Activated CD4-positive, alpha-beta memory T cell treated with anti-CD3 and anti-CD28 coated beads for 36 hours (primary cell): ENCODE results near the gene USP35. TPM values are rescaled to one million over a fixed set of nuclear protein-coding genes. Genes with fewer than 3 reads are reported as not detected.

Experiments used
- CTCF ChIA-PET: fragments of 350-600 bp; sonication (Branson Sonifier 250); formaldehyde crosslinking; loops from one replicate; lab custom pipeline; 2021; ENCODE audit warnings: antibody characterized with exemption, inconsistent platforms; lab: Charles Lee
- POLR2A ChIA-PET: fragments of 350-600 bp; sonication (Branson Sonifier 250); formaldehyde crosslinking; loops from one replicate; lab custom pipeline; 2021; ENCODE audit warnings: antibody characterized with exemption; lab: Charles Lee
- DNase-seq: peaks from one replicate; pipeline ENCODE4 v3.0.0-alpha.2; 2020
- H3K27ac Mint-ChIP-seq: one replicate; pipeline ENCODE4 v1.8.0; 2021; ENCODE audit warnings: mixed read lengths
- H3K27me3 Mint-ChIP-seq: one replicate; pipeline ENCODE4 v1.8.0; 2021; ENCODE audit warnings: mixed read lengths
- H3K36me3 Mint-ChIP-seq: one replicate; pipeline ENCODE4 v1.8.0; 2021; ENCODE audit warnings: mixed read lengths
- H3K4me1 Mint-ChIP-seq: one replicate; pipeline ENCODE4 v1.8.0; 2021; ENCODE audit warnings: low read depth, mixed read lengths
- H3K4me3 Mint-ChIP-seq: one replicate; pipeline ENCODE4 v1.8.0; 2021; ENCODE audit warnings: mild to moderate bottlenecking, mixed read lengths
- H3K9me3 Mint-ChIP-seq: one replicate; pipeline ENCODE4 v1.8.0; 2021; ENCODE audit warnings: mixed read lengths
- intact Hi-C: fragments of 100-400 bp; cut with micrococcal nuclease; formaldehyde crosslinking; loops from one replicate; pipeline ENCODE4 v1.15.1; 2023
- total RNA-seq, 2 experiments: library from RNA; stranded (reverse); gene quantifications; one replicate each; pipeline ENCODE4 v1.2.3, GENCODE V29; 2021

The USP35 gene
- total RNA-seq, 2 experiments from 2014 or later, result 9.3 to 9.6 TPM

DNA sequence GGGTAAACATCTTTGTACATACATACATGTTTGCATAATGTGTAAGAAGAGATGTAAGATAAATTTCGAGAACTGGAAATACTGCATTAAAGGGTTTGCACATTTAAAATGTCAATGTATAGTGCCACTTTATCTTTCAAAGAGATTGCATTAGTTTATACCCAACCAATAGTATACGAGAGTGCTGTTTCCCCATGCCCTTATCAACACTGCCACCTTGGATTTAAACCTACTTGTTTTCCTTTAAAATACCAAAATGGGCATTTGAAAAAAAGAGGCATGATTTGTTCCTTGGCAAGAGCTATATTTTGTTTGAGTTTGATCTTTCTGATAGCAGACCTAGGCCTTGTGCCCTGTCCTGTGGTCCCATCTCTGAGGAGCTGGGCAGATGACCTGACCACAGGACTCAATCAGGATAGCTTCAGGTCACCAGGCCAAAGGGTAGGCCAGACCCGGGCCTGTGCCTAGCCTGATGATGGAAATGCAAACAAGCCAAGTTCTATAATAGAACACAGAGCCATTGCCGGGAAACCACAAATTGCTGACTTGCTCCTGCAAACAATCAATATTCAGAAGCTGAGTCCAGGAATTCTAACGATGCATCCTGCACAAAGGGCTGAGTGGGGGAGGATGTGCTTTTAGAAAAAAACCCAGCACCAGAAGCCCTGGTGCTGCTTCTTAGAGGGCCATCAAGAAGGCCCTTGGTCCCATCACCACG lies 32.4 kb upstream of the USP35 start:
- no peak overlapping the region for H3K27ac Mint-ChIP-seq
- no peak overlapping the region for H3K4me3 Mint-ChIP-seq
- POLR2A ChIA-PET, result no interaction called here
- H3K27me3 Mint-ChIP-seq, result no peaks in the 10 kb centered on the region
- no peaks in the 10 kb centered on the region for H3K36me3 Mint-ChIP-seq
- no peaks in the 10 kb centered on the region for H3K9me3 Mint-ChIP-seq
- intact Hi-C loops, result no loop called here
- no peaks in the 10 kb centered on the region for H3K4me1 Mint-ChIP-seq
- CTCF ChIA-PET, result no interaction called here
- DNase-seq, result no peak

DNA sequence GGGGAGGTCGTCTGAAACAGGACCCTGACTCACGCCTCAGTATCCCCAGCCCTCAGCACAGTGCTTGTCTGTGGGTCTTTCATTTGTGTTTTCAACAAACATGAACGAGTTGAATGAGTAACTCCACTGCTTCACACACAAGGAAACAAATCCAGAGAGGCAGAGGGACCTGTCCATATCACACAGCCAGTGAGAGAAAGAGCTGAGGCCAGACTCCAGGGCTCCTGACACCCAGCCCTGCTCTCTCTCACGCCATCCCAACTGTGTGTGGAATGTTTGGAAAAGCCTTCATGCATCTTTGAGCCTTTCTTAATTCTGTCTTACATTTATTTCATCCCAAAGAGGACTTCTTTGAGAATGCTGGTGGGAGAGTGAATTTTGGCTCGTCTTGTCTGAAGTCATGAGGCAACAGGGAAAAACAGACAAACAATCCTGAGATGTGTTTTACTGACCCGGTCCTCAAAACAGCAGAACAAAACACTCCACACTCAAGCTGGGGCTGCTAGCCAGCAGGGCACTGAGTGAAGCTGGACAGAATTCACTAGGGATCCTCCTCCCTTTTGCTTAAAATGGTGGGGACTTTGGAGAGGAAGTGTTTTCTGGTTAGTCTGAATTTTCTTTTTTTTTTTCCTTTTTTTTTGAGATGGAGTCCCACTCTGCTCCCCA lies 29.6 kb upstream of the USP35 start:
- POLR2A ChIA-PET, result no interaction called here
- DNase-seq, result no peak
- intact Hi-C loops, result no loop called here
- Mint-ChIP-seq H3K27ac (no peak overlapping the region), H3K4me3 (no peak overlapping the region), H3K4me1 (no peaks in the 10 kb centered on the region), H3K9me3 (no peaks in the 10 kb centered on the region), H3K36me3 (no peaks in the 10 kb centered on the region), H3K27me3 (no peaks in the 10 kb centered on the region)
- CTCF ChIA-PET, result no interaction called here

DNA sequence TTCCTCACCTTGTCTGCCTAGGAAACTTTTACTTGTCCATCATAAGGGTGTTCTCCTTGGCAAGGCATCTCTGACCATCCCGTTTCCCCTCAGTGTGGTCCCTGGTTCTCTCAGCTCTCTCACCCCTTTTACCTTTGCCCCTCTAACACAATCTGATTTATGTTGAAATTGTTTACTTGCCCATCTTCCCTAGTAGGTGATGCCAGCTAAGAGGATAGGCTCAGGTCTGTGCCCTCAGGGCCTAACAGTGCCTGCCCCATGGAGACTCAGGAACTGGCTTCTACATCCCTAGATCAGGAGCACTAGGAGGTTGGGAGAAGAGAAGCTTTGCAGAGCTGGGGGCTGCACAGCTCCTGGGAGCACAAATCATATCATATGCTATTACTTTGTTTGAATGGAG lies 28.2 kb upstream of the USP35 start:
- H3K27me3 Mint-ChIP-seq, result no peaks in the 10 kb centered on the region
- POLR2A ChIA-PET, result no interaction called here
- H3K4me3 Mint-ChIP-seq, result no peak overlapping the region
- H3K27ac Mint-ChIP-seq, result no peak overlapping the region
- intact Hi-C loops, result no loop called here
- no peaks in the 10 kb centered on the region for H3K4me1 Mint-ChIP-seq
- DNase-seq, result no peak
- no peaks in the 10 kb centered on the region for H3K36me3 Mint-ChIP-seq
- no peaks in the 10 kb centered on the region for H3K9me3 Mint-ChIP-seq
- CTCF ChIA-PET, result no interaction called here

DNA sequence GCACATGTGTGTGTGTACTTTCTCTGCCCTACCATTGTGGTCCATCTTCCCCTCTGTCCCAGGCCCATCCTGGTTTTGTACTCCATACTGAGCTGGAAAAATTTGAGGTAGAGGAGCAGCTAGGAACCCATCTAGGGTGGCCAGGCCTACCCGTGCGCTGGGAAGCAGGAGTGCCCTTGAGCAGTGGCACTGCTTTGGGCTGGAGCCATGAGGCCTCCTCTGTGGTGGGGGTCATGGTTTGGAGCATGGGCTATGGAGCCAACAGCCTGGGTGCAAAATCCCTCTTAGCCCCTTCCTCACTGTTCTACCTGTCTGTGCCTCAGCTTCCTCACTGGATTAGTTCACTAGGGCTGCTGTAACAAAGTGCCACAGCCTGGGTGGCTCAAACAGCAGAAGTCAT lies 27.4 kb upstream of the USP35 start:
- no peaks in the 10 kb centered on the region for H3K4me1 Mint-ChIP-seq
- CTCF ChIA-PET, result no interaction called here
- H3K4me3 Mint-ChIP-seq, result no peak overlapping the region
- no peaks in the 10 kb centered on the region for H3K9me3 Mint-ChIP-seq
- POLR2A ChIA-PET, result no interaction called here
- DNase-seq, result no peak
- H3K36me3 Mint-ChIP-seq, result no peaks in the 10 kb centered on the region
- intact Hi-C loops, result no loop called here
- H3K27me3 Mint-ChIP-seq, result no peaks in the 10 kb centered on the region
- no peak overlapping the region for H3K27ac Mint-ChIP-seq

DNA sequence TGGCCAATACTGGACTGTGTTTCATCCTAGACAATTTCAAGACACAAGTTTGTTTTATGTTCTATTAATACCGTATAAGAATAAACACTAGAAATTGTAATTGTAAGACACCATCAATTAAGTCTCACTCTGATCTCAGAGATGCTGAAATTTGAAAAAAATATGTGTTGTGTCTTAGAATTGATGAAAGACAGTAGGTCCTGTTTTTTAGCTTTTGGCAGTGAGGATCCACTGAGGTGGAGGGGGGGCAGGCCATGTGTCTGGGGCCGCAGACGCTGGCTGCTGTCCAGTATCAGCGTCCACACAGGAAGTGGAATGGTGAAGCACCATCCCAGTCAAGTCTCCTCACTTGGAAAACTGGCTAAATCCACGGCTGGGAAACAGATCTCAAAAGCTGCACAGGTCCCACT lies 26.8 kb upstream of the USP35 start:
- Mint-ChIP-seq H3K4me1 (no peaks in the 10 kb centered on the region), H3K9me3 (no peaks in the 10 kb centered on the region), H3K27me3 (no peaks in the 10 kb centered on the region), H3K27ac (no peak overlapping the region), H3K36me3 (no peaks in the 10 kb centered on the region), H3K4me3 (no peak overlapping the region)
- POLR2A ChIA-PET, result no interaction called here
- CTCF ChIA-PET, result no interaction called here
- no peak for DNase-seq
- intact Hi-C loops, result no loop called here

DNA sequence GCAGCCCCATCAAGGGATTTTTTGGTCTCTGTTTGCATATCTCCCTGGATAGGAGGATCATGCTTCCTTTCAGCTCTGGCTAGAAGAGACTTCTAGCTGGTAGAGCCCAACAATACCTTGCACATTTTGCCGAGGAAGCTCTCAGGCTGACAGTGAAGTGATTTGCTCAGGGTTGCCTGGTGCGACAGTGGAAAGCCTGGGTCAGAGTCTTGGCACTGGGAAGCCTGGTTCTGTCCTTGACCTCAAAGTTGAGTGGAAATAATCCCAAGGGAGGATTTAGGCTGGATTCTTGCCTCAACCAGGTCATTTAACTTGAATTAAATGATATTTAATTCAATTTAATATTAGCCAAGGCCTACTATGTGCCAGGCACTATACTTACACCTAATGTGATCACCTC lies 24.9 kb upstream of the USP35 start:
- ChIA-PET CTCF (no interaction called here), POLR2A (no interaction called here)
- Mint-ChIP-seq H3K27me3 (no peaks in the 10 kb centered on the region), H3K9me3 (no peaks in the 10 kb centered on the region), H3K36me3 (no peaks in the 10 kb centered on the region), H3K27ac (no peak overlapping the region), H3K4me3 (no peak overlapping the region), H3K4me1 (no peaks in the 10 kb centered on the region)
- intact Hi-C loops, result no loop called here
- DNase-seq, result no peak

DNA sequence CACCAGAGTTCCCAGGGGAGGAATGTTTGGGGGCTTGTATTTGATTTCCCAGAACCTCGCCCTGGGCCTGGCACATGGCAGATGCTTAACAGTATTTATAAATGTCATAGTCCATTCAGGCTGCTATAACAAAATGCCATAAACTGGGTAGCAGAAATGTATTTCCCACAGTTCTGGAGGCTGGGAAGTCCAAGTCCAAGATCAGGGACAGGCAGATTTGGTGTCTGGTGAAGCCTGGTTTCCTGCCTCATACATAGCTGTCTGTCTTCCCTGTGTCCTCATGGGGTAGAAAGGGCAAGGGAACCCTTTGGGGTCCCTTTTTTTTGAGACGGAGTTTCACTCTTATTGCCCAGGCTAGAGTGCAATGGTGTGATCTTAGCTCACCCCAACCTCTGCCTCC lies 24.2 kb upstream of the USP35 start:
- ChIA-PET CTCF (no interaction called here), POLR2A (no interaction called here)
- intact Hi-C loops, result no loop called here
- no peak for DNase-seq
- Mint-ChIP-seq H3K36me3 (no peaks in the 10 kb centered on the region), H3K4me3 (no peak overlapping the region), H3K27me3 (no peaks in the 10 kb centered on the region), H3K4me1 (no peaks in the 10 kb centered on the region), H3K9me3 (no peaks in the 10 kb centered on the region), H3K27ac (no peak overlapping the region)

DNA sequence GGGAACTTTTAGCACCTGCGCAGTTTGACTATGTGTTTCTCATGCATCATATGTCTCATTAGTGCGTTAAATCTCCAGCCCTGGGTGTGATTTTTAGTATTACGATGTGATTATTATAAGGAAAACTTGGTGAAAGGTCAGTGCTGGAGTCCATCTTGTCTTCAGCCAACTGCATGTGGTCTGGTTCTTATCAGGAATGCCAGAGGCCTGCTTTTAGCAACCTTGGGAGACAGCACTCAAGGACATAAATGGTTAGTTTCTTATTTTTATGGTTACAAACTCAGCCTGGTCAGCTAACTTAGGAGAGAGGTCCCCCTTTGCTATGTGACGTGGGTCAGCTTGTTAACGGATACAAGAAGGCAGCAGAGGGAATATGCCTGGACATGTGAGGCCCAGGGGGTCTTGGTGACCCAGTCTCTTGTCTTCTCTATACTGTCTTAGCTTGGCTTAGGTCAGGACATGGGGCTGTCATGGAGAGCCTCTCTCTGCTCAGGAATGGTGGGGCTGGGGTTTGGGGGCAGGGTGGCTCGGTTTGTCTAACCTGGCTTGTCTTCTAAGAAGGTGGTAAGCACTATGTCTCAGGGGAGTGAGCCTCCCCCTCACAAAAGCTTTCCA lies 21.8 kb upstream of the USP35 start:
- CTCF ChIA-PET, result no interaction called here
- POLR2A ChIA-PET, result no interaction called here
- intact Hi-C loops, result no loop called here
- no peak for DNase-seq
- Mint-ChIP-seq H3K4me1 (no peaks in the 10 kb centered on the region), H3K4me3 (no peak overlapping the region), H3K27me3 (no peaks in the 10 kb centered on the region), H3K36me3 (no peaks in the 10 kb centered on the region), H3K27ac (no peak overlapping the region), H3K9me3 (no peaks in the 10 kb centered on the region)

DNA sequence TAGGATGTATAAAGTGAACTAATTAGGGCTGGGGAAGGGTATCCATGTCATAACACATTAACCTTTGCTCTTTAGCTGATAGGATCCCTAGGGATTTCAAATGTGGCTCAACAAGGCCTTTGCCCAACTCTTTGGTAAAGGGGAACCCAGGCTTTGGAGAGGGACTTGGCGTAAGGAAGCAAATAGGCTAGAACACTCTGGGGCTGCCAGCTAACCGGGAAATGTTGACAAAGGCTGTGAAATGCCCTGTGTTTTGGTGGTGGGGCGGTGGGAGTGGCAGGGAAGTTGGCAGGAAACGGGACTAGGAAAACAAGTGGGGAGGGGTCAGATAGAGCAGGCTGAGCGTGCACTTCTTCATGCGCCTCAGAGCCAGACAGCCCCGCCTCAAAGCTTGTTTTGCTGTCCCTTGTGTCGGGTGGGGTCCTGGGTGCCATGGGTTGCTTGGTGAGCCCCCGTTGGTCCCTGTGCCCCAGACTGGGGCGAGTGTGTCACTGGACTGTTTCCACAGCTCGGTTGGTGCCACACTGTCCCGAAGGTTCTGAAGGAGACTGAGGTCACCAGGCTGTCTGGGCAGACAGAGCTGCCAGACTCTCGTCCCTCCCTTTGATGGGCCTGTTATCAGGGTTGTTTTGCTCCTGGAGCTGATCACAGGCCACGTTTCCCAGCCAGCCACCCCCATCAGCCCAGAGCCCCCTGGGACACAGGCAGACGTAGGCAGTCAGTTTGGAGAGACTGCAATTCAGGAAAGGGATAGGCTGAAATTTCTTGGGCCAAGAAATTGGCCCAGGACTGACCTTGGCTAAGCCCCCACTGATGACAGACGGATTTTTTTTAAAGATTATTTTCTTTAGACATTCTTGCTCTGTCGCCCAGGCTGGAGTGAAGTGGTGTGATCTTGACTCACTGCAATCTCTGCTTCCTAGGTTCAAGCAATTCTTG lies 19.9 kb upstream of the USP35 start:
- Mint-ChIP-seq H3K4me1 (no peaks in the 10 kb centered on the region), H3K9me3 (no peaks in the 10 kb centered on the region), H3K4me3 (no peak overlapping the region), H3K27me3 (no peaks in the 10 kb centered on the region), H3K27ac (no peak overlapping the region), H3K36me3 (peaks cover 6% of the 10 kb centered on the region)
- intact Hi-C loops, result no loop called here
- ChIA-PET CTCF (no interaction called here), POLR2A (no interaction called here)
- DNase-seq, result no peak

DNA sequence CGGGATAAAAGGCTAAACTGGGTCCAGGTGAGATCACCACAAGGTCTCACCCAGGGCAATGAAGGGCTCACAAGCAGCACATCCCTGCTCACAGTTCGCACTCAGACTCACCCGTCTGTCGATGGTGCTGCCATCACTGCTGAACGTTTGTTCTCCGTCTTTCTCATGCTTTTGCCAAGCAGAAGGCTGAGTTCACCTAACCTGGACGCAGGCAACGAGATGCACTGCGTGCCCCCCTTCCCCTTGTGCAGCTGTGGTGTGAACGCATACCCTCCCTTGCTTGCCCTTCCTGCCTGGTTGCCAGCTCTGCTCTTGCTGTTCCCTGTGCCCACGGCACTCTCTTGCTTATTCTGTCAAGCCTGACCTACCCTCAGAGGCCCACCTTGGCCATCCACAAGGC lies 18.3 kb upstream of the USP35 start:
- Mint-ChIP-seq H3K4me3 (no peak overlapping the region), H3K27ac (no peak overlapping the region), H3K27me3 (no peaks in the 10 kb centered on the region), H3K4me1 (no peaks in the 10 kb centered on the region), H3K9me3 (no peaks in the 10 kb centered on the region), H3K36me3 (peaks cover 10% of the 10 kb centered on the region)
- intact Hi-C loops, result no loop called here
- CTCF ChIA-PET, result no interaction called here
- DNase-seq, result no peak
- POLR2A ChIA-PET, result no interaction called here

DNA sequence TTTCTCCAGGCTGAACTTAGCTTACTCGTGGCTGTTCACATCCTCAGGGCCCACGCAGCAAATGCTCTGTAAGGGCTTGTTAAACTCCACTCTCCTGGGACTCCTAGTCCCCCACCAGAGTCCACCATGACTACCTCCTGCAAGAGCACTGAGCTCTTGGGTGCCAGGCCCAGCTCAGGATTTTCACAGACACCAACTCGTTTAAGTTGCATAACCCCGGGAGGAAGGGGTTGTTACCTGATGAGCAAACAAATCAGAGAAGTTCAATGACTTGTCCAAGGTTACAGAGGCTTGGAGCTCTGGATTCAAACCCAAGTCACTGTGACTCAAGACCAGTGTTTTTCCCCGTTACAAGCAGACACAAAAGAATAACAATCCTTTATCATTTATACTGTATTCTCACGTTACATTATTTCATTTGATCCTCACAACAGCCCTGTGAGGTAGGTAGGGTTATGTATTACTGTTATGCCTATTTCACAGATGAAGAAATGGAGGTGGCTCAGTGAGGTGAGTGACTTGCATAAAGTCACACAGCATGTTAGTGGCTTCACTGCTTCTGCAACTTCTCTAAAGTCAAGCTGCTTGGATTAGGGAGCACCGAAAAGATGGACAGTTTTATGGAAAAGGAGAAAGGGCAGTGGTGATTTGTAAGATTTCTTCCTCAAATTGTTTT lies 17.7 kb upstream of the USP35 start:
- POLR2A ChIA-PET, result no interaction called here
- CTCF ChIA-PET, result no interaction called here
- Mint-ChIP-seq H3K9me3 (peaks cover under 1% of the 10 kb centered on the region), H3K36me3 (peaks cover 10% of the 10 kb centered on the region), H3K27ac (no peak overlapping the region), H3K4me3 (no peak overlapping the region), H3K4me1 (no peaks in the 10 kb centered on the region), H3K27me3 (no peaks in the 10 kb centered on the region)
- intact Hi-C loops, result no loop called here
- DNase-seq, result no peak

DNA sequence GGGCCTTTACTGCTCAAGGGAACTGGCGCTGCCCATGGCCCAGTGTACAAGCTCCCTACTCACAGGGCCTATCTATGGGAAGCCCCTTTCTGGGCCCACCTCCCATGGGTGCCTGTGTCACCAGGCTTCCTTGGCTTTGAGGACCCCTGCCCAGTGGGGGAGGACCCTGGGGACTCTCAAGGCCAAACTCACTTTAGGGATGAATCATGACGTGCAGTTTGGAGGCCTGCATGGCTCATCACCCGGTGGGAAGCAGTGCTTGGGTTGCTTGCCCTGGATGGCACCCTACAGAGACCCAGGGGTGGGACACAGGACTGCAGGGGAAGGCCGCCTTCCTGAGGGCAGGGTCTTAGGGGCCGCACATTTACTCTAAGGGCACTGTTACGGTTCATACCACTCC lies 16.8 kb upstream of the USP35 start:
- CTCF ChIA-PET, result no interaction called here
- intact Hi-C loops, result no loop called here
- H3K9me3 Mint-ChIP-seq, result peaks cover 4% of the 10 kb centered on the region
- H3K4me3 Mint-ChIP-seq, result no peak overlapping the region
- H3K27ac Mint-ChIP-seq, result no peak overlapping the region
- POLR2A ChIA-PET, result no interaction called here
- H3K36me3 Mint-ChIP-seq, result peaks cover 16% of the 10 kb centered on the region
- DNase-seq, result no peak
- no peaks in the 10 kb centered on the region for H3K4me1 Mint-ChIP-seq
- no peaks in the 10 kb centered on the region for H3K27me3 Mint-ChIP-seq
